Suprapubic skin (tissue), 4 donors: Measurements from ENCODE around the gene C11orf91. TPM values are rescaled to one million over a fixed set of nuclear protein-coding genes. Genes with fewer than 3 reads are reported as not detected.
A peak's percentile ranks its signal among the peaks of the same experiment; 100 is the strongest.

Source experiments
- DNase-seq, 2 donors: peaks; one replicate each; pipeline ENCODE4 v3.0.0-alpha.2; 2019; ENCODE audit warnings: low spot score in 2 of 2
- H3K27ac ChIP-seq: fragments of 200-600 bp; sonication (generic); one replicate; pipeline ENCODE4 v1.5.1; 2019
- H3K27me3 ChIP-seq: fragments of 200-600 bp; sonication (generic); one replicate; pipeline ENCODE4 v1.5.1; 2019
- H3K36me3 ChIP-seq: fragments of 200-600 bp; sonication (generic); one replicate; pipeline ENCODE4 v1.5.1; 2019
- H3K4me1 ChIP-seq: fragments of 200-600 bp; sonication (generic); one replicate; pipeline ENCODE4 v1.5.1; 2019
- H3K4me3 ChIP-seq: fragments of 200-600 bp; sonication (generic); one replicate; pipeline ENCODE4 v1.5.1; 2019; ENCODE audit warnings: mild to moderate bottlenecking
- H3K9me3 ChIP-seq: fragments of 200-600 bp; sonication (generic); one replicate; pipeline ENCODE4 v1.5.1; 2019
- CTCF ChIP-seq, 2 donors: fragments of 200-600 bp in 1 of 2; fragments of 450-650 bp in 1 of 2; sonication (generic) in 1 of 2; IDR thresholded peaks; one replicate each; pipeline ENCODE4 v1.5.1; 2016 to 2019; ENCODE audit warnings: antibody characterized with exemption in 2 of 2, mild to moderate bottlenecking in 1 of 2, moderate library complexity in 1 of 2
- EP300 ChIP-seq: sonication (generic); formaldehyde crosslinking; IDR thresholded peaks from one replicate; pipeline ENCODE4 v1.6.1; 2017; ENCODE audit warnings: antibody characterized with exemption
- POLR2A ChIP-seq, 2 donors: fragments of 450-650 bp; IDR thresholded peaks; one replicate each; pipeline ENCODE4 v1.6.1; 2017; ENCODE audit warnings: antibody characterized with exemption in 2 of 2, mild to moderate bottlenecking in 2 of 2, moderate library complexity in 2 of 2
- POLR2AphosphoS5 ChIP-seq, 3 donors: sonication (generic); formaldehyde crosslinking; IDR thresholded peaks; one replicate each; pipeline ENCODE4 v1.6.1; 2017; ENCODE audit warnings: antibody characterized with exemption in 3 of 3
- WGBS: methylation state at CpG from one replicate; pipeline ENCODE4 v1.1.5; 2018; 5-methylcytosine and 5-hydroxymethylcytosine counted together
- total RNA-seq, 4 donors: library from RNA; depleted of rRNA; stranded (reverse); fragments of >200 nt; gene quantifications; one replicate each; pipeline ENCODE4 v1.1.0, GENCODE V29; 2016

Gene C11orf91
- total RNA-seq, 4 donors from 2014 or later: not detected

DNA sequence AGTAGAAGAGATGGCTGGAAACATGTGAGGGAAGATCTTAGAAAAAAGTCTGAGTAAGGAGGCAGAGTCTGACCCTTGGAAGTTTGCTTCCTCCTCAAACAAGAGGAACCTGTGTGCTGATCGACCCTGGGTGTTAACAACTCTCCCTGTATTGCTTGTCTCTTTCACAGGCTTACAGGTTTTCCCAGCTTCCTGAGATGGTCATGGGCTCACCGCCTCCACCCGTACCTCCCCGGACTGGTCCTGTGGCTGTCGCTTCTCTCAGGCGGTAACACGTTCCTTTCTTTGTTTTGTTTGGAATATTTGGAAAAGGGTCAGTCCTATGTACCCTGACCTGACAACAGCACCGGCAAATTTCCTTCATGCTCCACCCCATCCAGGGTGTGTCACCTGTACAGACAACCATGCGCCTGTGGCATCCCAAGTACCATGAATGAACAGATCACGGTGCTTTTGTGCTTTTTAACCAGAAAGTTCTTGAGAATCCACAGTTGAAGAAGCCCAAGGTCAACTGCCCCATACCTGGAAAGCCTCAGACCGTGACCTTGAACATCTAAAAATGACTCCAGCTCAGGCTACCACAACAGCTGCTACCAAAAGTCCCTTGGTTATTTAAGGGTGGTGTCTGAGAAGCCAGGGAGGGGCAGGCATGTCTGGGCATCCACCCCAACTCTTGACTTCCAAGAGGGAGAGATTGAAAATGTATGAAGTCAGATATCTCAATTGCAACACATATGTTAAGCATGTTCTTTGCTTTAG, 44.6 kb downstream of the C11orf91 start:
- Histone ChIP-seq H3K9me3 (no peaks in the 10 kb centered on the region), H3K4me1 (peaks cover 5% of the 10 kb centered on the region), H3K4me3 (no peak overlapping the region), H3K27ac (no peak overlapping the region), H3K27me3 (no peaks in the 10 kb centered on the region), H3K36me3 (no peaks in the 10 kb centered on the region)
- no peak for TF ChIP-seq EP300
- TF ChIP-seq CTCF (IDR thresholded peaks at IDR 0.05): no peak
- no peak for TF ChIP-seq POLR2AphosphoS5 (IDR thresholded peaks at IDR 0.05)
- no peak for TF ChIP-seq POLR2A (IDR thresholded peaks at IDR 0.05)
- WGBS: 72% methylated on average over 11 of the region's 11 CpGs
- DNase-seq: no peak

- 79% methylated on average over 6 of the region's 6 CpGs for WGBS
- DNase-seq: no peak
- no peaks in the 10 kb centered on the region for H3K36me3 ChIP-seq
- TF ChIP-seq POLR2AphosphoS5 (IDR thresholded peaks at IDR 0.05): no peak
- no peak for TF ChIP-seq POLR2A (IDR thresholded peaks at IDR 0.05)
- no peak for TF ChIP-seq CTCF (IDR thresholded peaks at IDR 0.05)
- no peak overlapping the region for H3K4me3 ChIP-seq
- no peaks in the 10 kb centered on the region for H3K27me3 ChIP-seq
- H3K27ac ChIP-seq: no peak overlapping the region
- peaks cover 5% of the 10 kb centered on the region for H3K4me1 ChIP-seq
- H3K9me3 ChIP-seq: no peaks in the 10 kb centered on the region
Observed at GRCh38 chr11:33654594-33654993, 46.0 kb downstream of the C11orf91 start.

DNA sequence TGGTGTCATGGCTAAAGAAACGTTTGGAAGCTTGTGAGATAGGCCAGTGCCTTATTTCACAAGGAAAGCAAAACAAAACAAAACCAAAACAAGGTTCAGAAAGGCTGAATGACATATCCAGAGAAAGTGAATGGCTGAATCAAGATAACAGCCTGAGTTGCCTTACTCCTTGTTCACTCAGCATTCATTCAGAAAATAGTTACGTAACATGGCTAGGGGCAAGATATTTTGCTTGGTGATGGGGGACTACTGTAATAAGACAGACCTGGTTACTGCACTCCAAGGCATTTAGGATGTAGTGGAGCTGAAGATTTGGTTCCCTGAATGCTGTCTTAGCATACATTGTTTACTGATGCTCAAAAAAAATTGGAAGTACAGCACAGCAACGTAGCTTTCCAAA, 47.7 kb downstream of the C11orf91 start:
- Histone ChIP-seq H3K27ac (no peak overlapping the region), H3K27me3 (no peaks in the 10 kb centered on the region), H3K36me3 (no peaks in the 10 kb centered on the region), H3K4me3 (no peak overlapping the region), H3K4me1 (peaks cover 5% of the 10 kb centered on the region), H3K9me3 (no peaks in the 10 kb centered on the region)
- WGBS: 59% methylated on average over 3 of the region's 3 CpGs
- TF ChIP-seq POLR2AphosphoS5 (IDR thresholded peaks at IDR 0.05): no peak
- TF ChIP-seq CTCF (IDR thresholded peaks at IDR 0.05): no peak
- no peak for TF ChIP-seq POLR2A (IDR thresholded peaks at IDR 0.05)
- no peak for TF ChIP-seq EP300
- DNase-seq: no peak

DNA sequence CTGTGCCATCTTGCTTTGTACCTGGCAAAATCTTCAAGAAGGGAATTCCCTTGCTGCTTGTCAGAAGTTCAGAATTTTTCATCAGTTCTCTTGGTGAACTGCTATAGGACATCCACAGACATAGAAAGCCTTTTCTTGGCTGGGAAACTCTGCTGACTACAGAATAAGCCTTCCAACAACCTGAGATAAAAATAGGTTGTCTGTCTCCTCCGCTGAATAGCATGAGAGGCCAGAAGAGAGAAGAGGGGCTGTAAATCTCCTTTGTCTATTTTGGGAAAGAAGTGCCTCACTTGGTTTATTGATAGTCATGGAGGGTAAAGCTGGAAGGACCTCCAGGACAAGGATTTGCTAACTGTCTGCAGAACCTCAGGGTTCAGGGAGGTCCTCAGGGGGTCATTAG, 48.2 kb downstream of the C11orf91 start:
- H3K27me3 ChIP-seq: no peaks in the 10 kb centered on the region
- no peaks in the 10 kb centered on the region for H3K9me3 ChIP-seq
- H3K4me3 ChIP-seq: no peak overlapping the region
- H3K4me1 ChIP-seq: peaks cover 5% of the 10 kb centered on the region
- TF ChIP-seq CTCF (IDR thresholded peaks at IDR 0.05) (no peak), EP300 (no peak), POLR2A (IDR thresholded peaks at IDR 0.05) (no peak), POLR2AphosphoS5 (IDR thresholded peaks at IDR 0.05) (no peak)
- WGBS: 27% methylated on average over 1 of the region's 1 CpG
- H3K36me3 ChIP-seq: no peaks in the 10 kb centered on the region
- peak in 1 of 2 donors; percentile 4 for DNase-seq
- no peak overlapping the region for H3K27ac ChIP-seq

DNA sequence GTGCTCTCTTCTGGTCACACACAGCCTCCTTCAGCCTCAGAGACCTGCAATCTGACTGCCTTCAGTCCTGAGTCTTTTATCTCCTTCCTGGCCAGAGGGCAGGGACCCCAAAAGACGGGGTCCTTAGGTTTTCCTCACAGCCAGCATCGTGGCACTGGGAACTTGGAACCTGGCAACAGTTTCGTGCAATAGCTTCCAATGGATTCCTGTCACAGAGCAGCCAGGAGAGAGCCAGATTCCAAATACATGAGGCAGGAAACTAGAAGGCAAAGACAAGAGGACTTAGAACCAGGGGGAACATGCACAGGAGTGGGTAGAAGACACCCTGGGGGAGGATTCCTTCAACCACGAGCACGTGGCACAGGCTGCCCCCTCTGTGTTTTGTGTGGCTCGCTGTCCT, 48.6 kb downstream of the C11orf91 start:
- Histone ChIP-seq H3K36me3 (no peaks in the 10 kb centered on the region), H3K4me1 (peaks cover 5% of the 10 kb centered on the region), H3K9me3 (no peaks in the 10 kb centered on the region), H3K4me3 (no peak overlapping the region), H3K27ac (no peak overlapping the region), H3K27me3 (no peaks in the 10 kb centered on the region)
- 45% methylated on average over 6 of the region's 6 CpGs for WGBS
- TF ChIP-seq POLR2AphosphoS5 (IDR thresholded peaks at IDR 0.05) (no peak), CTCF (IDR thresholded peaks at IDR 0.05) (no peak), POLR2A (IDR thresholded peaks at IDR 0.05) (no peak), EP300 (no peak)
- peak in 1 of 2 donors; percentile 29 for DNase-seq
